ENCODE measurements around the gene C6orf52.
"Not testable (repeated sequence)": the region's sequence is repeated elsewhere in the genome, so short reads cannot be mapped to it uniquely, and the experiment has no call there.

C6orf52 gene

DNA sequence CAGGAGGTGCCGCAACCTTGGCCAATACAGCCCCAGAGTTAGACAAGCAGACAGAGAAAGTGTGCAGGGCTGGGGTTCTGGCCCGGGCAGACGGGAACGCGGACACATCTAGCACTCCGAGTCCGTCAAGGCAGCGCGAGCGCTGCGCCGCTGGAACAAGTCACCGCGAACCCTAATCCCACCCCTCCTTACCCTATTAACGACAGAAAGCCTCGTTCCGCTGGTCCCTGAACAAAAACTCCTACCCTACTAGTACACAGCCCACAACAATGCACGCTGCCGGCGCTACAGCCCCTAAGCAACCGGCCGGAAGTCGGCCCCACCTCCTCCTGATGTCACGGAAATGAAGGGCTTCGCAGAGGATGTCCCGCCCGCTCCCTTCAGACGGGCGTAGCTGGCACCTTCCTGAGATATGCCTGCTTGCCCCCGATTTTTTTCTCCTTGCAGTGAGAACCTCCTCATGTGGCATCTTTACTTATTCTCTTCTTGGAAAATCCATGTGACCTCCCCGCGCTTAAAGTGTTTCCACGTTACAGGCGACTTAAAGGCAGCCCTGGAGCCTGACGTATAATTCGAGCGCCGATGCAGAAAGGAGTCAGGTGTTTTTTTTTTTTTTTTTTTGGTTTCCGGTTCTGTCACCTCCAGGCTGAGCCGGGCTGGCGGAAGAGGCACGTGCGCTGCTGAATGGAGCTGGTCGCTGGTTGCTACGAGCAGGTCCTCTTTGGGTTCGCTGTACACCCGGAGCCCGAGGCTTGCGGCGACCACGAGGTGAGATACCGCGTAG is at the start of gene C6orf52, which contains the start of gene PAK1IP1:
Gene C6orf52 (minus strand): TSS at position 315 of the 784 bp plus-strand sequence. CDS start 7,066 bp downstream, outside the sequence.
Gene PAK1IP1 (plus strand): TSS at position 671 of the 784 bp plus-strand sequence. CDS start 14 bp downstream, at position 685.
- DNase-seq: peak; percentile 98

DNA sequence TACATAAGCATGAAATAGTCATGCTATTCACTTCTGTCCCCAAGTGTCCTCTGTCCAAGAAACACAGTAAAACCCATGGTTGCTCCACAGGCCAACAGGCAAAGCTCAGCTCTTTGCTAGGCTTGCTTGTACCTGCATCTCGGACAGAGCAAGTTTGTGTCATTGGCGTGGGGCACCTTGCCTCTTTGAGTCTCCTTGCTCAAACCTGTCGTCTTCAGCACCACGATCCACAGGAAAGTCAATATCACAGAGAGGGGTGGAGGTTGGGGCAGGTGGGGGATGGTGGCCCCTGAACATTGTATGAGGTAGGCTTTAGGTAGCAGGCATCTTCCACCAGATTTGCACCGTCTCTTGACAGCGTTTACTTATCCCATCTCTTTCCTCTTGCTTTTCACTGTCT is 49.1 kb upstream of the C6orf52 start:
- no peak for DNase-seq

DNA sequence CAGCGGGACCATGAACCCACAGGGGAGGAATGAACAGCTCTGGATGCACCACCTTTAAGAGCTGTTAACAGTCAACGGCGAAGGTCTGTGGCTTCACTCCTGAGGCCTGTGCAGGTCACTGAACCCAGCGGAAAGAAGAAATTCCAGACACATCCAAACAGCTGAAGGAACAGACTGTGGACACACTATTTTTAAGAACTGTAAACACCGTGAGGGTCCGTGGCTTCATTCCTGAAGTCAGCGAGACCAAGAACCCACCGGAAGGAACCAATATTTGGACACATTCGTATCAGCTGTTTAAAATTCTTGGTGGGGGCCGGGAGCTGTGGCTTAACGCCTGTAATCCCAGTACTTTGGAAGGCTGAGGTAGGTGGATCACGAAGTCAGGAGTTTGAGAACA is 47.8 kb upstream of the C6orf52 start:
- no peak for DNase-seq

DNA sequence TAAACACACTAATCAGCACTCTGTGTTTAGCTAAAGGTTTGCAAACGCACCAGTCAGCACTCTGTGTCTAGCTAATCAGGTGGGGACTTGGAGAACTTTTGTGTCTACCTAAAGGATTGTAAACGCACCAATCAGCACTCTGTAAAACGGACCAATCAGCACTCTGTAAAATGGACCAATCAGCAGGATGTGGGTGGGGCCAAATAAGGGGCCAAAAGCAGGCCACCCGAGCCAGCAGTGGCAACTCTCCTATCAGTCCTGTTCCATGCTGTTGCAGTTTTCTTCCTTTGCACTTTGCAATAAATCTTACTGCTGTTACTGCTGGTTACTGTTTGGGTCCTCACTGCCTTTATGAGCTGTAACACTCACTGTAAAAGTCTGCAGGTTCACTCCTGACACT is 47.2 kb upstream of the C6orf52 start:
- not testable (repeated sequence) for DNase-seq

DNA sequence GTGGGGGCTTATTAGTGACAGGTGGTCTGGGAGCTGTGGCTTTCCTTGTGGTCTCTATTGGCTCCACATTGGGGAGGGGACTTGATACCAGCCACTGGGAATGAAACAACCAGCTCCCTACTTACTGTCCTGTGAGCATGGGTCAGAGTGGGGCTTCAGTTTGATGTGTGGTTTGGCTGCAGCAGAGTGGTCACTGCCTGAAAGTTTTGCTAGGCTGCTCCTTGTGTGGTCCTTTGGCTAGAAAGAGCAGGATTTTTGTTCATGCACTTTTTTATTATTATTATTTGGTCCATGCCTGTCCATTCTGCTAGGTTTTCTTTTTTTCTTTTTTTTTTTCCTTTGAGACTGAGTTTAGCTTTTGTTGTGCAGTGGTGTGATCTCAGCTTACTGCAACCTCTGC is 45.6 kb upstream of the C6orf52 start:
- no peak for DNase-seq

DNA sequence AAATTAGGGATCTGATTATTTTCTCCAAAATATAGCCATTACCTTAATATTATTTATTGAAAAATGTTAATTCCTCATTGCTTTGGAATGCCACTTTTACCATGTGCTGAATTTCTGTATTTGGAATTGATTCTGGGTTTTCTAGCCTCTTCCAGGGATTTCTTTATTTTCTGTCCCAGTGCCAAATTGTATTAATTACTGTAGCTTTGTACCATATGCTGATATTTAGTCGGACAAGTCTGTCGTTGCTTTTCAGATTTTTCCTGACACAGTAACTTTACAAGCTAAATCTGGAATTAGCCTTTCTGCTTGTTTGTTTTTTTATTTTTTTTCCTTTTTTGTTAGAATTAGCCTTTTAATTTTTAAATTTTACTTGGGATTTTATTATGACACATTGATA is 42.3 kb upstream of the C6orf52 start:
- DNase-seq: no peak

DNA sequence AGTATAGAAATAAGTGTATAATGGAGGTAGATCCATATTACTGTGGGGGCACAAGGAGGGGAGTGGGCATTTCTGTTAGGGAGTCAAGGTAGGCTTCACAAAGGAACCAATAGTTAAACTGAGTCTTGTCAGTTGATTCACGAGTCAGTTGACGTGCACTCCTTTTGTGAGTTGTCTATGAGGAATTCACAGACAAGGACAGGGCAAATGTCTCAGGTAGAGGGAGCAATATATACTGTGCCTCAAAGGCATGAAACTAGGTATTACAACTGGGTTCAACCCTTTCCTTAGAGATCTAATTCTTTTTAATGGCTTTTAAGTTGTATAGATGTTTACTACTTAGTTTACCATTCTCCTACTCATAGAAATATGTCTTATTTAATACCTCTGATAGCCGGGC is 39.4 kb upstream of the C6orf52 start:
- DNase-seq: no peak

DNA sequence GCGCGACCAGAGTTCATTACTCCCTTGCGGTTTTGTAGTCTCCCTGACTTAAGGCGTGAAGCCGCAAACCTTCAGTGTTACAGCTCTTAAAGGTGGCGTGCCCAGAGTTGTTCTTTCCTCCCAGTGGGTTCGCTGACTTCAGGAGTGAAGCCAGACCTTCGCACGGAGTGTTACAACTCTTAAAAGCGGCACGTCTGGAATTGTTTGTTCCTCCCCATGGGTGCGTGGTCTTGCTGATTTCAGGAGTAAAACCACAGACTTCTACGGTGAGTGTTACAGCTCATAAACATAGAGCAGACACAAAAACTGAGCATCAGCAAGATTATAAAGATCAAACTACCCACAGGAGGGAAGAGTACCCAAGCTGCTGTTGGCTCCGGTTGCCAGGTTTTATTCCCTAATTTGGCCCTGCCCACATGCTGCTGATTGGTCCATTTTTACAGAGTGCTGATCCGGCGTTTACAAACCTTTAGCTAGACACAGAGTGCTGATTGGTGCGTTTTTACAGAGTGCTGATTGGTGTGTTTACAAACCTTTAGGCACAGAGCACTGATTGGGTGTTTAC is 38.8 kb upstream of the C6orf52 start:
- DNase-seq: no peak

DNA sequence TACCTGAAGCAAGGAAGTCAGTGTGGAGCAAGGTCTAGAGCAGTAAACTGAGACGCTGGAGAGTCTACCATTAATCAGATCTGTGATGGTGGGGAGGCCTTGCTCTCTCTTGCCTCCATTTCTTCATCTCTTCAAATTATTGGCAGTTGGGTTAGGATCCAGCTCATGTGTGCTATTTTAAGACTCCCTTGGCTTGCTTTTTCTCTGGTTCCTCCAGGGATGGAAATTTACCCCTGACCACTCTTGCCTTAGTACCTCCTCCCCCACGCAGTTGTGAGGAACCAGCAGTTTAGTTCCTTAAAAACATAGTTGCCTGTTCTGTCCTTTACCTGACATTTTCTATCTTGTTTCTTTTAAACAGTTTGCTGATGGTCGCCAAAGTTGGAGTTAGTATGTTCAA is 35.8 kb upstream of the C6orf52 start:
- no peak for DNase-seq

DNA sequence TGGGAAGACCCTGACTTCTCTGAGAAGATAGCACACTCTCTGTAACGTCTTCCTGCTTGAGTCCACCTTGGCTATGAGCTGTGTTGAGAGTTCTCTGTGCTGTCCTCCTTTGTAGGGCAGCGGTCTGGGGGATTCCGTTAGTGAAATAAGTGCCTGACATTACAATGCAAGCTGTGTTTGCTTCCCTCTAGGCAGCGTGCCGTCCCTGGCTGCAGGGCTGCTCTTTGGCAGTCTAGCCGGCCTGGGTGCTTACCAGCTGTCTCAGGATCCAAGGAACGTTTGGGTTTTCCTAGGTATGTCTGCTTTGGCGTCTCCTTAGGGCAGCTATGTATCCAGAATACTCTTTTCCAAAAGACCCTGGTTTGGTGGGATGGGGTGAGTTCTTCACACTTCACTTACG is 31.3 kb upstream of the C6orf52 start:
- no peak for DNase-seq

DNA sequence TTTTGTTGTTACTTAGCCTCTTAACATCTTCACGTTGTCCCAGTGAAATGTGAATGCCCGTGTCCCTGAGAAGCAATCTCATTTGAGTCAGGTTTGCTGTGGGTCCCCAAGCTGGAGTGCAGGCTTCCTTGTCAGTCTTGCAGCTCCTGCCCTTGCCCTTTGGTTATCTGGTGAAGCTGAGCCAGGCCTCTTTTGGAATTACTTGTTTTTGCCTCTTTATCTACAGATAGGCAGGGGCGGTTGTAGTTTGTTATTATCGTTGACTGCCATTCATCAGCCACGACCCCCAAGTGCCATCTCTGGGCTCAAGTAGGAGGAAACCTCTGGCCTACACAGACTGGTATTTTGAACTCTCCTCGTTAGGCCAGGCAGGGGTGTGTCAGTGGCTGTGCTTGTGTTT is 30.6 kb upstream of the C6orf52 start:
- no peak for DNase-seq

DNA sequence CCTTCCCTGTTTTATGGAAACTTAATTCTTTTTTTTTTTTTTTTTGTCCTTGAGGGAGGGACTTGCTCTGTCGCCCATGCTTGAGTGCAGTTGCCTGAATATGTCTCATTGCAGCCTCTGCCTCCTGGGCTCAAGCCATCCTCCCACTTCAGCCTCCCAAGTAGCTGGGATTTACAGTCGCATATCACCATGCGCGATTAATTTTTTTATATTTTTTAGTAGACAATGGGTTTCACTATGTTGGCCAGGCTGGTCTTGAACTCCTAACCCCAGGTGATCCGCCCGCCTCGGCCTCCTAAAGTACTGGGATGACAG is 29.1 kb upstream of the C6orf52 start:
- peak; percentile 33 for DNase-seq

DNA sequence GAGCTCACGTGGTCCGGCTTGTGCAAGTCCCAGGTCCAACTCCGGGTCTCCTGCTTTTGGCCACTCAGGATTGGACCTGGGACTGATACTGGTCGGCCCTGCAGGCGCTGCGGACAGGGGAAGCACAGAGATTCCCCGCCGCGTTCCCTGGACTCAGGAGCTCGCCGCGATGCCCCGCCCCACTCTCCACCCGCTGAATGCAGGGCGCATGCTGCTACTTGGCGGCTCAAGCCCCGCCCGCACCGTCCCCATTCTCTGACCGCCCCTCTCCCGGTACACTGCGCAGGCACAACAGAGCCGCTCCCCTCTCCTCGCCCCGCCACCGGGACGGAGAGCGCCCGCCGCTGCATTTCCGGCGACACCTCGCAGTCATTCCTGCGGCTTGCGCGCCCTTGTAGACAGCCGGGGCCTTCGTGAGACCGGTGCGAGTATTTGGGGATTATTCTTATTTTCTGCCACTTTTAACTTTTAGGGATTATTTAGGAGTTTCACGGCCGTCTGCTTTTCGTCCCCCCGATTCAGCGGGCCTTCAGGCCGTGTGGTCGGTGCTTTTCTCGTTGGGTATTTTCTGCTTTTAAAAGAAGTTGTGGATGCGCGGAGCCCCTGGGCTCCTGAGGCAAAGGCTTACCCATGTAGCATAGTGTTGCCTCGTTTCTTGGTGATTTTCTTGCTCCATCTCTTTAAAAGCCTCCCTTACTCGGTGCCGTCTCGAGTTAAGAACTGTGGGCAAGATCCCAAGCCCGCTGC is 28.6 kb upstream of the C6orf52 start, which contains the start of gene TMEM14C:
Gene TMEM14C (plus strand): TSS at position 251 of the 747 bp plus-strand sequence. CDS start 1,544 bp downstream, outside the sequence.
- peak; percentile 99 for DNase-seq

DNA sequence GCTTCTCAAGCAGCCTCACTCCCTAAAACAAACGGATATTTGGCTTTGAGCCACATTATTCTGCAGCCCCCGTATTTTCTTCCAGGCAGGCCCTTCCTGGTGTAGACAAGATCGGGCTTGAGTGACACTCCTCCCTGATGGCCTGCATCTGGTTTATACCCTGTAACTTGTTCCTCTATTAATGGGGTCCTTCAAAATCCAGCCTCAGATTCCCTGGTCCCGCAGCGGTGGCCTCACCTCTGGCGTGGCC is 28.1 kb upstream of the C6orf52 start:
- peak; percentile 57 for DNase-seq

DNA sequence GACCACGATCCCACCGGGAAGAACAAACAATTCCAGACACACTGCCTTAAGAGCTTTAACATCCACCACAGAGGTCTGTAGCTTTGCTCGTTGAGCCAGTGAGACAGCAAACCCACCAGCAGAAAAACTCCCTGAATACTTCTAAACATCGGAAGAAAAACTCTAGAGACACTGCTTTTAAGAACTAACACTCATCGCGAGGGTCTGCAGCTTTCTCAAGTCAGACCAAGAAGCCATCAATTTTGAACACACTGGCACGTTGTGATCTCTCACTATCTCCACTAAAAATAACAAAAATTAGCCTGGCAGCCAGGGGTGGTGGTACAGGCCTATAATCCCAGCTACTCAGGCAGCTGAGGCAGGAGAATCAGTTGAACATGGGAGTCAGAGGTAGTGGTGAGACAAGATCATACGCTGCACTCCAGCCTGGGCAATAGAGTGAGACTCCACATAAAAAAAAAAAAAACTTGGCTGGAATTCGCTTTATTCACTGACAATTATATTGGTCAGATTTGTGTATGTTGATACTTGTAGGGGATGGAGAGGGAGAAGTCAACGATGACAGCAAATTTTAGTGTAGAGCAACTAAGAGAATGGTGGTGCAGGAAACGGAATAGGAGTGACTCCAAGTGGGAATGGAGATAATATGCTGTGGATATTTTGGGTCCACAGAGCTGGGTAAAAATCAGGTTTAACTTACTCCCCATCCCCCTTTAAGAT is 27.6 kb upstream of the C6orf52 start:
- DNase-seq: no peak

DNA sequence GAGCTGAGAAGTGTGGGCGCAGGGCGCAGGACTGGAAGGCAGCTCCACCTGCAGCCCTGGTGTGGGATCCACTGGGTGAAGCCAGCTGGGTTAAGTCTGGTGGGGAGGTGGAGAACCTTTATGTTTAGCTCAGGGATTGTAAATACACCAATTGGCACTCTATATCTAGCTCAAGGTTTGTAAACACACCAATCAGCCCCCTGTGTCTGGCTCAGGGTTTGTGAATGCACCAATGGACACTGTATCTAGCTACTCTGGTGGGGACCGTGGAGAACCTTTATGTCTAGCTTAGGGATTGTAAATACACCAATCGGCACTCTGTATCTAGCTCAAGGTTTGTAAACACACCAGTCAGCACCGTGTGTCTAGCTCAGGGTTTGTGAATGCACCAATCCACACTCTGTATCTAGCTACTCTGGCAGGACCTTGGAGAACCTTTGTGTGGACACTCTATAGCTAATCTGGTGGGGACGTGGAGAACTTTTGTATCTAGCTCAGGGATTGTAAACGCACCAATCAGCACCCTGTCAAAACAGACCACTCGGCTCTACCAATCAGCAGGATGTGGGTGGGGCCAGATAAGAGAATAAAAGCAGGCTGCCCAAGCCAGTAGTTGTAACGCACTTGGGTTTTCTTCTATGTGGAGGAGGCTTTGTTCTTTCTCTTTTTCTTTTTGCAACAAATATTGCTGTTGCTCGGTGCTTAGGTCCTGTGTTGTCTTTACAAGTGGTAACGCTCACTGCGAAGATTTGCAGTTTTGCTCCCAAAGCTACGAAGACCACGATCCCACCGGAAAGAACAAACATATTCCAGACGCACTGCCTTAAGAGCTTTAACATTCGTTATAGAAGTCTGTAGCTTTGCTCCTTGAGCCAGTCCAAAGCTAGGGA is 26.8 kb upstream of the C6orf52 start:
- peak; percentile 26 for DNase-seq

DNA sequence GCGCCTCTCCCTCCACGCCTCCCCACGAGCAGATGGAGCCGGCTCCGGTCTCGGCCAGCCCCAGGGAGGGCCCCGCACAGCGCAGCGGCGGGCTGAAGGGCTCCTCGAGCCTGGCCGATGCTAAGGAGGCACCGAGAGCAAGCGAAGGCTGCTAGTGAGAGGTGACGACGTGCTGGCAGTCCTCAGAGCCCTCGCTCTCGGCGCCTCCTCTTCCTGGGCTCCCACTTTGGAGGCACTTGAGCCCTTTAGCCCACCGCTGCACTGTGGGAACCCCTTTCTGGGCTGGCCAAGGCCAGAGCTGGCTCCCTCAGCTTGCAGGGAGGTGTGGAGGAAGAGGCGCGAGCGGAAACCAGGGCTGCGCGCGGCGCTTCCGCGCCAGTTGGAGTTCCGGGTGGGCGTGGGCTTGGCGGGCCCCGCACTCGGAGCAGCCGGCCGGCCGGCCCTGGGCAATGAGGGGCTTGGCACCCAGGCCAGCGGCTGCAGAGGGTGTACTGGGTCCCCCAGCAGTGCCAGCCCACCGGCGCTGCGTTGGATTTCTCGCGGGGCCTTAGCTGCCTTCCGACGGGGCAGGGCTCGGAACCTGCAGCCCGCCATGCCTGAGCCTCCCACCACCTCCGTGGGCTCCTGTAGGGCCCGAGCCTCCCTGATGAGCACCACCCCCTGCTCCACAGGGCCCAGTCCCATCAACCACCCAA is 26.0 kb upstream of the C6orf52 start:
- DNase-seq: no peak

DNA sequence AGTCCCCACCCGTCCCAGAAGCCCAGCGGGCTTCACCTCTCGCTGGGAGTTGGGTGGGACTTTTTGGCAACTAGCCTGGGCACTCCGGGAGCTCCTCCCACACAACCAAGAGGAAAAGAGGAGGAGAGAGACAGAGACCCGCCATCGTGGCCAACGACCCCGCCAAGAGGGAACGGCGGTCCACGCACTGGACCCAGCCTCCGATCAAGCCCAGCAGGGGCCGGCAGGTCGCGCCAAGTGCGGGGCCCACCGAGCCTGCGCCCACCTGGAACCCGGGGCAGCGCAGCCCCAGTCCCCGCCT is 25.5 kb upstream of the C6orf52 start:
- no peak for DNase-seq

DNA sequence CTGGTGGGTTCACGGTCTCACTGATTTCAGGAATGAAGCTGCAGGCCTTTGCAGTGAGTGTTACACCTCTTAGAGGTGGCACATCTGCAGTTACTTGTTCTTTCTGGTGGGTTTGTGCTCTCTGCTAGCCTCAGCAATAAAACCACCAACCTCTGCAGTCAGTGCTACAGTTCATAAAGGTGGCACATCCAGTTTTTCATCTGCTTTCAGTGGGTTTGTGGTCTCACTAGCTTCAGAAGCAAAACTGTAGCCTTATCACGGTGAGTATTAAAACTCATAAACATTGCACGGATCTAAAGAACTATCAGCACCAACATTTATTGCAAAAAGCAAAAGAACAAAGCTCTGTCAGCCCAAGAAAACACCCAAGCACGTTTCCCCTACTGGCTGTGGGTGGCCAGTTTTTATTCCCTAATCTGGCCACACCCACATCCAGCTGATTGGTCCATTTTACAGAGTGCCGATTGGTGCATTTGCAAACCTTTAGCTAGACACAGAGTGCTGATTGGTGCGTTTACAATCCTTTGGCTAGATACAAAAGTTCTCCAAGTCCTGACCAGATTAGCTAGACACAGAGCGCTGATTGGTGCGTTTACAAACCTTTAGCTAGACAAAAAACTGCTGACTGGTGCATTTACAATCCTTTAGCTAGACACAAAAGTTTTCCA is 25.0 kb upstream of the C6orf52 start:
- peak; percentile 11 for DNase-seq

DNA sequence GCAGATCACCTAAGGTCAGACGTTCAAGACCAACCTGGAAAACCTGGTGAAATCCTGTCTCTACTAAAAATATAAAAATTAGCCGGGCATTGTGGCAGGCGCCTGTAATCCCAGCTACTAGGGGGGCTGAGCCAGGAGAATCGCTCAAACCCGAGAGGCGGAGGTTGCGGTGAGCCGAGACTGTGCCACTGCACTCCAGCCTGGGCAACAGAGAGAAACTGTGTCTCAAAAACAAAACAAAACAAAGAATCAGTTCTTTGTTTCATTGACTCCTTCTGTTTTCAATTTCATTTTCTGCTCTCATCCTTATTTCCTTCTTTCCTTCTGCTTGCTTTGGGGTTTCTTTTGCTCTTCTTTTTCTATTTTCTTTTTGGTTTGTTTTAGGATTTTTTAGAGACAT is 19.5 kb upstream of the C6orf52 start:
- no peak for DNase-seq

DNA sequence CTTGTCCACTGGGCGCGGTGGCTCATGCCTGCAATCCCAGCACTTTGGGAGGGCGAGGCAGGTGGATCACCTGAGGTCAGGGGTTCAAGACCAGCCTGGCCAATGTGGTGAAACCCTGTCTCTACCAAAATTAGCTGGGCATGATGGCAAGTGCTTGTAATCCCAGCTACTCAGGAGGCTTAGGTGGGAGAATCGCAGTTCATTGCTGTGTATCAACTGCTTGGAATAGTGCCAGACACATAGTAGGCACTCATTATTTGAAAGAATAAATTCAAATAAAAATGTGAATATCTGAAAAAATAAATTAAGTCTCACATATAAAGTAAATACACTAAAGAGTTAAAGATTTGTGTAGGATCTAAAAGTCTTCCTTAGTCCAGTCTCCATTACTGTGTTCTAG is 2.2 kb upstream of the C6orf52 start:
- DNase-seq: no peak
